ENCODE results near the gene ZSCAN16.
A peak's percentile ranks its signal among the peaks of the same experiment; 100 is the strongest.

ZSCAN16 gene

GRCh38 chr6:28134716-28135115, 10.3 kb downstream of the ZSCAN16 start:
- no peak for DNase-seq

- no peak for DNase-seq
Observed at GRCh38 chr6:28135393-28135792, 11.0 kb downstream of the ZSCAN16 start.

GRCh38 chr6:28136585-28137504, 12.4 kb downstream of the ZSCAN16 start:
- DNase-seq: peak; percentile 92

- no peak for DNase-seq
Observed at GRCh38 chr6:28137505-28137981, 13.1 kb downstream of the ZSCAN16 start.

GRCh38 chr6:28139860-28140543, 15.6 kb downstream of the ZSCAN16 start:
- no peak for DNase-seq

GRCh38 chr6:28140616-28141015, 16.2 kb downstream of the ZSCAN16 start:
- DNase-seq: no peak

GRCh38 chr6:28141500-28142329, 17.3 kb downstream of the ZSCAN16 start, which contains the start of gene ZKSCAN8:
Gene ZKSCAN8, plus strand, starts transcription at chr6:28141883. Its CDS starts 6,525 bp downstream, at chr6:28148408.
- DNase-seq: peak; percentile 97

- no peak for DNase-seq
Observed at GRCh38 chr6:28142446-28142845, 18.0 kb downstream of the ZSCAN16 start.

GRCh38 chr6:28145231-28145630, 20.8 kb downstream of the ZSCAN16 start:
- DNase-seq: no peak

- DNase-seq: no peak
Observed at GRCh38 chr6:28152531-28152930, 28.1 kb downstream of the ZSCAN16 start.

GRCh38 chr6:28153546-28153945, 29.1 kb downstream of the ZSCAN16 start:
- no peak for DNase-seq

GRCh38 chr6:28154357-28154756, 29.9 kb downstream of the ZSCAN16 start:
- no peak for DNase-seq

- DNase-seq: no peak
Observed at GRCh38 chr6:28158318-28158717, 33.9 kb downstream of the ZSCAN16 start.

GRCh38 chr6:28159029-28159607, 34.7 kb downstream of the ZSCAN16 start:
- no peak for DNase-seq

GRCh38 chr6:28160233-28160632, 35.8 kb downstream of the ZSCAN16 start:
- no peak for DNase-seq

- peak; percentile 82 to 84 for DNase-seq
Observed at GRCh38 chr6:28161410-28162079, 37.1 kb downstream of the ZSCAN16 start.

GRCh38 chr6:28165563-28165962, 41.2 kb downstream of the ZSCAN16 start:
- DNase-seq: no peak

GRCh38 chr6:28167068-28167467, 42.7 kb downstream of the ZSCAN16 start:
- DNase-seq: no peak

GRCh38 chr6:28167926-28168325, 43.5 kb downstream of the ZSCAN16 start:
- no peak for DNase-seq

- no peak for DNase-seq
Observed at GRCh38 chr6:28171271-28171670, 46.9 kb downstream of the ZSCAN16 start.

- DNase-seq: no peak
Observed at GRCh38 chr6:28172006-28172405, 47.6 kb downstream of the ZSCAN16 start.

GRCh38 chr6:28176373-28176772, 52.0 kb downstream of the ZSCAN16 start:
- DNase-seq: no peak
